OCI-LY7 (cell line): ENCODE measurements around the gene MEF2B.

Source experiments
- EZH2phosphoT487 ChIP-seq: fragments of 200-600 bp; sonication (generic); IDR thresholded peaks from 2 replicates; pipeline ENCODE4 v1.6.1; 2018; ENCODE audit warnings: low read depth, borderline replicate concordance, mild to moderate bottlenecking, mixed run types, antibody characterized with exemption, low read length, moderate library complexity, mixed read lengths
- TF ChIP-seq, protein P1 (sequence below): fragments of 200-600 bp; sonication (generic); conservative IDR thresholded peaks from 2 replicates; pipeline ENCODE4 v1.5.1; 2014; ENCODE audit warnings: mild to moderate bottlenecking, antibody characterized with exemption, low read length, moderate library complexity, mixed read lengths

DNA sequence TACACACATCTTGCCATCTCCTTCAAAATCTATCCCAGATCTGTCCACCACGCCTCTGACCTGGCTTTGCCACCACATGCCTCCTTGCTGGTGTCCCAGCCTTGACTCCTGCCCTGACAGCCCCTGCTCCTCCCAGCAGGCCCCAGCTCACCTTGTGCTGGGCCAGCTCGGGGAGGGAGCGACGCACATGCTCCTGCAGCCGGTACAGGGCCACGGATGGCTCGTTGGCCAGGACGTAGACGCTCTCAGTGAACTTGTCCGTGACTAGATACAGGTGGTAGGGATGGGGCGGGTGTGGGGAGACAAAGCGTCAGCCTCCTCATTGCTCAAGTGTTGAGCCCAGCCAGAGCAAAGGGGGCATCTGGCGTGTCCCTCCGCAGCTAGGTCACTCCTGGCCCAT, 16.7 kb upstream of the MEF2B start:
- TF ChIP-seq, protein P1, sequence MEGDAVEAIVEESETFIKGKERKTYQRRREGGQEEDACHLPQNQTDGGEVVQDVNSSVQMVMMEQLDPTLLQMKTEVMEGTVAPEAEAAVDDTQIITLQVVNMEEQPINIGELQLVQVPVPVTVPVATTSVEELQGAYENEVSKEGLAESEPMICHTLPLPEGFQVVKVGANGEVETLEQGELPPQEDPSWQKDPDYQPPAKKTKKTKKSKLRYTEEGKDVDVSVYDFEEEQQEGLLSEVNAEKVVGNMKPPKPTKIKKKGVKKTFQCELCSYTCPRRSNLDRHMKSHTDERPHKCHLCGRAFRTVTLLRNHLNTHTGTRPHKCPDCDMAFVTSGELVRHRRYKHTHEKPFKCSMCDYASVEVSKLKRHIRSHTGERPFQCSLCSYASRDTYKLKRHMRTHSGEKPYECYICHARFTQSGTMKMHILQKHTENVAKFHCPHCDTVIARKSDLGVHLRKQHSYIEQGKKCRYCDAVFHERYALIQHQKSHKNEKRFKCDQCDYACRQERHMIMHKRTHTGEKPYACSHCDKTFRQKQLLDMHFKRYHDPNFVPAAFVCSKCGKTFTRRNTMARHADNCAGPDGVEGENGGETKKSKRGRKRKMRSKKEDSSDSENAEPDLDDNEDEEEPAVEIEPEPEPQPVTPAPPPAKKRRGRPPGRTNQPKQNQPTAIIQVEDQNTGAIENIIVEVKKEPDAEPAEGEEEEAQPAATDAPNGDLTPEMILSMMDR: no peak
- TF ChIP-seq EZH2phosphoT487: no peak
